ENCODE measurements around the gene NHP2.

DNA sequence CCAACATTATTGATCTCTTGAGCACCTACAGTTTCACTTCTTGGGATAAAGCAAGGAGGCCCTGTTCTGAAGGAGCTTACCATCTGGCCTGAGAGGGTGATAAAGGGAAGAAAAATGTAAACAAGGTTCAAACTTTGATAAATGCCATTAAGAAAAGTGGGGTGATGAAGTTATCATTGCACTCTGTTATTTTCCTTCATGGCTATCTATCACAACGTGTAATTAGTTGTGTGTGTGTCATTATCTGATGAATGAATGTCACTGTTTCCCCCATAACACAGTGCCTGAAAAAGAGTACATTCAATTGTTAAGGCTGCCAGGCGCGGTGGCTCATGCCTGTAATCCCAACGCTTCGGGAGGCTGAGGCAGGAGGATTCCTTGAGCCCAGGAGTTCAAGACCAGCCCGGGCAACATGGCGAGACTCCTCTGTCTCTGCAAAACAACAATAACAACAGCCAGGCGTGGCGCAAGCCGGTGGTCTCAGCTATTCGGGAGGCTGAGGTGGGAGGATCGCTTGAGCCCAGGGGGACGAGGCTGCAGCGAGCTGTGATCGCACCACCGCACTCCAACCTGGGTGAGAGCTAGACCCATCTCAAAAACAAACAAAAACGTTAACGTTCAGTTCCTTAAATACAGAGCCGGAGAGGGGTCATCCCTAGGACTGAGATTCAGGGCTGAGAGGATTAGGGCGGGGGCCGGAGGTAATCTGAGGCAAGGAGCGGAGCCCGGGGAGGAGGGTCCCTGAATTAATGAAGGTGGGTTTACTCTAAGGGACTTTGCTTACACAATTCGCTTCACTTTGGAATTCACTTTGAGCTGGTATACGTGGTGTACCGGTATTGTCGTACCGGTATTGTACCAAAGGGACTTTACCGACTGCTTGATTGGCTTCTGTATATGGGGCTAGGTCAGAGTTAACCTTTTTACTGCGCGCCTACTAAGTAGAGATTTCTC lies 917 bp downstream of the NHP2 start:
- TF ChIP-seq, protein P1, sequence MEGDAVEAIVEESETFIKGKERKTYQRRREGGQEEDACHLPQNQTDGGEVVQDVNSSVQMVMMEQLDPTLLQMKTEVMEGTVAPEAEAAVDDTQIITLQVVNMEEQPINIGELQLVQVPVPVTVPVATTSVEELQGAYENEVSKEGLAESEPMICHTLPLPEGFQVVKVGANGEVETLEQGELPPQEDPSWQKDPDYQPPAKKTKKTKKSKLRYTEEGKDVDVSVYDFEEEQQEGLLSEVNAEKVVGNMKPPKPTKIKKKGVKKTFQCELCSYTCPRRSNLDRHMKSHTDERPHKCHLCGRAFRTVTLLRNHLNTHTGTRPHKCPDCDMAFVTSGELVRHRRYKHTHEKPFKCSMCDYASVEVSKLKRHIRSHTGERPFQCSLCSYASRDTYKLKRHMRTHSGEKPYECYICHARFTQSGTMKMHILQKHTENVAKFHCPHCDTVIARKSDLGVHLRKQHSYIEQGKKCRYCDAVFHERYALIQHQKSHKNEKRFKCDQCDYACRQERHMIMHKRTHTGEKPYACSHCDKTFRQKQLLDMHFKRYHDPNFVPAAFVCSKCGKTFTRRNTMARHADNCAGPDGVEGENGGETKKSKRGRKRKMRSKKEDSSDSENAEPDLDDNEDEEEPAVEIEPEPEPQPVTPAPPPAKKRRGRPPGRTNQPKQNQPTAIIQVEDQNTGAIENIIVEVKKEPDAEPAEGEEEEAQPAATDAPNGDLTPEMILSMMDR (IDR thresholded peaks at IDR 0.05), result no peak
- no peak for TF ChIP-seq POLR2A (IDR thresholded peaks at IDR 0.05)
- TF ChIP-seq EP300 (IDR thresholded peaks at IDR 0.05), result no peak

Measured in suprapubic skin (tissue), 3 donors.